Panc1 (cell line): ENCODE data around the gene KIAA1755.
"Not testable (repeated sequence)": the region's sequence is repeated elsewhere in the genome, so short reads cannot be mapped to it uniquely, and the experiment has no call there.

Experiments
- POLR2AphosphoS5 ChIP-seq: IDR thresholded peaks from 2 replicates; pipeline ENCODE4 v1.6.1; 2012; ENCODE audit warnings: mild to moderate bottlenecking, low read depth, low read length, moderate library complexity
- SIN3A ChIP-seq: IDR thresholded peaks from 2 replicates; pipeline ENCODE4 v1.6.1; 2012; ENCODE audit warnings: low read depth, mild to moderate bottlenecking, low read length, moderate library complexity, borderline replicate concordance; ENCODE audit not compliant: insufficient read depth
- TCF7L2 ChIP-seq: IDR thresholded peaks from 2 replicates; pipeline ENCODE4 v1.6.1; 2011; ENCODE audit warnings: mild to moderate bottlenecking, low read depth, low read length, inconsistent platforms
- TF ChIP-seq, protein P1 (sequence below): fragments of 450-650 bp; IDR thresholded peaks from 2 replicates; pipeline ENCODE4 v1.5.1; 2017; ENCODE audit warnings: mild to moderate bottlenecking
- TF ChIP-seq, protein P2 (sequence below), 2 experiments: IDR thresholded peaks; 2 replicates each; pipeline ENCODE4 v1.6.1; 2011 to 2012; ENCODE audit warnings: low read depth in 2 of 2, control low read depth in 1 of 2, low read length in 1 of 2, mild to moderate bottlenecking in 1 of 2, moderate library complexity in 1 of 2; ENCODE audit not compliant: insufficient read depth in 1 of 2

DNA sequence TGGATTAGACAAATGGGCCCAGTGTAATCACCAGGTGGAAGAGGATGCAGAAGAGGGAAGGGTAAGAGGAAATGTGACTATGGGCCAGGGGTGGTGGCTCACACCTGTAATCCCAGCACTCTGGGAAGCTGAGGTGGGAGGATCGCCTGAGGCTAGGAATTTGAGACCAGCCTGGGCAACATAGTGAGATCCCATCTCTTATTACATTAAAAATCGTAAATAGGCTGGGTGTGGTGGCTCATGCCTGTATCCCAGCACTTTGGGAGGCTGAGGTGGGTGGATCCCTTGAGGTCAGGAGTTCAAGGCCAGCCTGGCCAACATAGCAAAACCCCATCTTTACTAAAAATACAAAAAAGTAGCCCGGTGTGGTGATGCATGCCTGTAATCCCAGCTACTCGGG, 12.8 kb downstream of the KIAA1755 start:
- TF ChIP-seq, protein P1, sequence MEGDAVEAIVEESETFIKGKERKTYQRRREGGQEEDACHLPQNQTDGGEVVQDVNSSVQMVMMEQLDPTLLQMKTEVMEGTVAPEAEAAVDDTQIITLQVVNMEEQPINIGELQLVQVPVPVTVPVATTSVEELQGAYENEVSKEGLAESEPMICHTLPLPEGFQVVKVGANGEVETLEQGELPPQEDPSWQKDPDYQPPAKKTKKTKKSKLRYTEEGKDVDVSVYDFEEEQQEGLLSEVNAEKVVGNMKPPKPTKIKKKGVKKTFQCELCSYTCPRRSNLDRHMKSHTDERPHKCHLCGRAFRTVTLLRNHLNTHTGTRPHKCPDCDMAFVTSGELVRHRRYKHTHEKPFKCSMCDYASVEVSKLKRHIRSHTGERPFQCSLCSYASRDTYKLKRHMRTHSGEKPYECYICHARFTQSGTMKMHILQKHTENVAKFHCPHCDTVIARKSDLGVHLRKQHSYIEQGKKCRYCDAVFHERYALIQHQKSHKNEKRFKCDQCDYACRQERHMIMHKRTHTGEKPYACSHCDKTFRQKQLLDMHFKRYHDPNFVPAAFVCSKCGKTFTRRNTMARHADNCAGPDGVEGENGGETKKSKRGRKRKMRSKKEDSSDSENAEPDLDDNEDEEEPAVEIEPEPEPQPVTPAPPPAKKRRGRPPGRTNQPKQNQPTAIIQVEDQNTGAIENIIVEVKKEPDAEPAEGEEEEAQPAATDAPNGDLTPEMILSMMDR: not testable (repeated sequence)
- TF ChIP-seq, protein P2, sequence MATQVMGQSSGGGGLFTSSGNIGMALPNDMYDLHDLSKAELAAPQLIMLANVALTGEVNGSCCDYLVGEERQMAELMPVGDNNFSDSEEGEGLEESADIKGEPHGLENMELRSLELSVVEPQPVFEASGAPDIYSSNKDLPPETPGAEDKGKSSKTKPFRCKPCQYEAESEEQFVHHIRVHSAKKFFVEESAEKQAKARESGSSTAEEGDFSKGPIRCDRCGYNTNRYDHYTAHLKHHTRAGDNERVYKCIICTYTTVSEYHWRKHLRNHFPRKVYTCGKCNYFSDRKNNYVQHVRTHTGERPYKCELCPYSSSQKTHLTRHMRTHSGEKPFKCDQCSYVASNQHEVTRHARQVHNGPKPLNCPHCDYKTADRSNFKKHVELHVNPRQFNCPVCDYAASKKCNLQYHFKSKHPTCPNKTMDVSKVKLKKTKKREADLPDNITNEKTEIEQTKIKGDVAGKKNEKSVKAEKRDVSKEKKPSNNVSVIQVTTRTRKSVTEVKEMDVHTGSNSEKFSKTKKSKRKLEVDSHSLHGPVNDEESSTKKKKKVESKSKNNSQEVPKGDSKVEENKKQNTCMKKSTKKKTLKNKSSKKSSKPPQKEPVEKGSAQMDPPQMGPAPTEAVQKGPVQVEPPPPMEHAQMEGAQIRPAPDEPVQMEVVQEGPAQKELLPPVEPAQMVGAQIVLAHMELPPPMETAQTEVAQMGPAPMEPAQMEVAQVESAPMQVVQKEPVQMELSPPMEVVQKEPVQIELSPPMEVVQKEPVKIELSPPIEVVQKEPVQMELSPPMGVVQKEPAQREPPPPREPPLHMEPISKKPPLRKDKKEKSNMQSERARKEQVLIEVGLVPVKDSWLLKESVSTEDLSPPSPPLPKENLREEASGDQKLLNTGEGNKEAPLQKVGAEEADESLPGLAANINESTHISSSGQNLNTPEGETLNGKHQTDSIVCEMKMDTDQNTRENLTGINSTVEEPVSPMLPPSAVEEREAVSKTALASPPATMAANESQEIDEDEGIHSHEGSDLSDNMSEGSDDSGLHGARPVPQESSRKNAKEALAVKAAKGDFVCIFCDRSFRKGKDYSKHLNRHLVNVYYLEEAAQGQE (IDR thresholded peaks at IDR 0.05; ENCODE audit: insufficient read depth in 1 of 2, low read depth in 2 of 2, low read length in 1 of 2): not testable (repeated sequence)
- not testable (repeated sequence) for TF ChIP-seq POLR2AphosphoS5, SIN3A, TCF7L2
